Activated B cell treated with CpG ODN at 0.5 μM for 24 hours (primary cell): ENCODE results near the gene TEKT5. TPM values are rescaled to one million over a fixed set of nuclear protein-coding genes. Genes with fewer than 3 reads are reported as not detected.

ENCODE experiments used
- ATAC-seq: fragments of 200-7000 bp; cut with Tn5 transposase; one replicate; pipeline ENCODE4 v1.10.0; 2021; ENCODE audit warnings: low read depth, mild to moderate bottlenecking, moderate library complexity
- CTCF ChIA-PET: fragments of 350-600 bp; sonication (Branson Sonifier 250); formaldehyde crosslinking; loops from one replicate; lab custom pipeline; 2021; ENCODE audit warnings: antibody characterized with exemption; lab: Charles Lee
- POLR2A ChIA-PET: fragments of 350-600 bp; sonication (Branson Sonifier 250); formaldehyde crosslinking; loops from one replicate; lab custom pipeline; 2021; ENCODE audit warnings: antibody characterized with exemption; lab: Charles Lee
- DNase-seq: peaks from one replicate; pipeline ENCODE4 v3.0.0; 2022
- H3K27ac Mint-ChIP-seq: one replicate; pipeline ENCODE4 v1.8.0; 2020; ENCODE audit warnings: mixed read lengths
- H3K27me3 Mint-ChIP-seq: one replicate; pipeline ENCODE4 v1.8.0; 2021; ENCODE audit warnings: mixed read lengths
- H3K36me3 Mint-ChIP-seq: one replicate; pipeline ENCODE4 v1.8.0; 2021; ENCODE audit warnings: low read depth, mixed read lengths
- H3K4me1 Mint-ChIP-seq: one replicate; pipeline ENCODE4 v1.8.0; 2021; ENCODE audit warnings: mixed read lengths
- H3K4me3 Mint-ChIP-seq: one replicate; pipeline ENCODE4 v1.8.0; 2020; ENCODE audit warnings: mild to moderate bottlenecking, mixed read lengths
- H3K9me3 Mint-ChIP-seq: one replicate; pipeline ENCODE4 v1.8.0; 2020; ENCODE audit warnings: mixed read lengths
- CTCF ChIP-seq: fragments of 200-600 bp; IDR thresholded peaks from one replicate; pipeline ENCODE4 v1.8.0; 2022; ENCODE audit warnings: antibody characterized with exemption, mild to moderate bottlenecking
- intact Hi-C: fragments of 100-400 bp; cut with micrococcal nuclease; formaldehyde crosslinking; loops from one replicate; pipeline ENCODE4 v1.15.1; 2024
- total RNA-seq: library from RNA; stranded (reverse); gene quantifications from 2 replicates; pipeline ENCODE4 v1.2.3, GENCODE V29; 2022

The TEKT5 gene
- total RNA-seq, 1 donor from 2014 or later, result not detected

GRCh38 chr16:10657925-10658324 is 36.8 kb downstream of the TEKT5 start:
- ATAC-seq, result no peak
- Mint-ChIP-seq H3K4me1 (no peaks in the 10 kb centered on the region), H3K27me3 (peaks cover 15% of the 10 kb centered on the region), H3K9me3 (no peaks in the 10 kb centered on the region), H3K27ac (no peak overlapping the region), H3K4me3 (no peak overlapping the region), H3K36me3 (no peaks in the 10 kb centered on the region)
- DNase-seq, result no peak
- ChIA-PET CTCF (no interaction called here), POLR2A (no interaction called here)
- intact Hi-C loops, result no loop called here
- TF ChIP-seq CTCF, result no peak

- ATAC-seq (no peak), DNase-seq (no peak)
- Mint-ChIP-seq H3K4me1 (no peaks in the 10 kb centered on the region), H3K4me3 (no peak overlapping the region), H3K36me3 (no peaks in the 10 kb centered on the region), H3K9me3 (no peaks in the 10 kb centered on the region), H3K27ac (no peak overlapping the region), H3K27me3 (peaks cover 5% of the 10 kb centered on the region)
- ChIA-PET POLR2A (no interaction called here), CTCF (interaction anchor here (0.6 kb wide), 1 partner anchor 1748 kb away, joined by 4 read pairs; no protein-coding TSS in a partner anchor)
- intact Hi-C loops, result no loop called here
- TF ChIP-seq CTCF, result no peak
These were observed 38.1 kb downstream of the TEKT5 start for GRCh38 chr16:10656618-10657017.

GRCh38 chr16:10655415-10655977 is 39.2 kb downstream of the TEKT5 start:
- H3K27me3 Mint-ChIP-seq, result peaks cover 5% of the 10 kb centered on the region
- H3K4me1 Mint-ChIP-seq, result no peaks in the 10 kb centered on the region
- intact Hi-C loops, result no loop called here
- DNase-seq, result no peak
- no peak overlapping the region for H3K4me3 Mint-ChIP-seq
- ChIA-PET CTCF (no interaction called here), POLR2A (interaction anchor here (0.5 kb wide), 1 partner anchor 226 kb away, joined by 3 read pairs; no protein-coding TSS in a partner anchor)
- H3K27ac Mint-ChIP-seq, result no peak overlapping the region
- TF ChIP-seq CTCF, result no peak
- no peaks in the 10 kb centered on the region for H3K36me3 Mint-ChIP-seq
- H3K9me3 Mint-ChIP-seq, result no peaks in the 10 kb centered on the region
- no peak for ATAC-seq

GRCh38 chr16:10654592-10655414 is 39.9 kb downstream of the TEKT5 start:
- CTCF ChIA-PET, result no interaction called here
- no peaks in the 10 kb centered on the region for H3K4me1 Mint-ChIP-seq
- H3K27ac Mint-ChIP-seq, result peak overlapping the region; percentile 37

More at GRCh38 chr16:10654592-10655414, 39.9 kb downstream of the TEKT5 start:
- no peak overlapping the region for H3K4me3 Mint-ChIP-seq
- no peaks in the 10 kb centered on the region for H3K9me3 Mint-ChIP-seq
- no peak for DNase-seq
- no peaks in the 10 kb centered on the region for H3K36me3 Mint-ChIP-seq
- H3K27me3 Mint-ChIP-seq, result peaks cover 4% of the 10 kb centered on the region
- no peak for TF ChIP-seq CTCF
- intact Hi-C loops, result no loop called here
- POLR2A ChIA-PET, result no interaction called here
- no peak for ATAC-seq
